NCI-H2196 (cell line): Measurements from ENCODE around the gene SIL1.
"Not testable (repeated sequence)": the region's sequence is repeated elsewhere in the genome, so short reads cannot be mapped to it uniquely, and the experiment has no call there.

Experiments
- DNase-seq: peaks from one replicate; lab custom pipeline; 2025; ENCODE audit not compliant: unreplicated experiment; lab: John Stamatoyannopoulos, UW

Gene SIL1

DNA sequence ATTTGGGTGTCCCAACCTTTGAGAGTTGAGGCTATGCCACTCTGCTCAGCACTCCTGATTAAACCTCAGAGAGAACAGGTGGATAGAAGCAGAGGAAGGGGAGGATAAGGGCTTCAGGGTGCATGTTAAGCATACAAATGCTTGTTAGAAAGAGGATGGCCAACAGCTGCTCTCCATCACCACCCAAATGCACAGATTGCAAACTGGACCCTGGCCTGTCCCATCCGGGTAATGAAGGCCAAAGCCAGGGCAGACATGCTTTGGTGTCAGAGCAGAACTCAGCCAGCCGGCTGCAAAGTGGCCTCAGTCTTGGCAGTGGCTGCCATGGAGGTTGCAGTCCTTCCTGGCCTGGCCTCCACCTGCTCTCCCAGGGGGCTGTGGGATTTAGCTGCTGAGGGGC lies 84.3 kb downstream of the SIL1 start:
- no peak for DNase-seq

DNA sequence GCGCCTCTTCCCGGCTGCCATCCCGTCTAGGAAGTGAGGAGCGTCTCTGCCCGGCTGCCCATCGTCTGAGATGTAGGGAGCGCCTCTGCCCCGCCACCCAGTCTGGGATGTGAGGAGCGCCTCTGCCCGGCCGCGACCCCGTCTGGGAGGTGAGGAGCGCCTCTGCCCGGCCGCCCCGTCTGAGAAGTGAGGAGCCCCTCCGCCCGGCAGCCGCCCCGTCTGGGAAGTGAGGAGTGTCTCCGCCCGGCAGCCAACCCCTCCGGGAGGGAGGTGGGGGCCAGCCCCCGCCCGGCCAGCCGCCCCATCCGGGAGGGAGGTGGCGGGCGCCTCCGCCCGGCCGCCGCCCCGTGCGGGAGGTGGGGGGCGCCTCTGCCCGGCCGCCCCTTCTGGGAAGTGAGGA lies 85.8 kb downstream of the SIL1 start:
- DNase-seq = not testable (repeated sequence)

DNA sequence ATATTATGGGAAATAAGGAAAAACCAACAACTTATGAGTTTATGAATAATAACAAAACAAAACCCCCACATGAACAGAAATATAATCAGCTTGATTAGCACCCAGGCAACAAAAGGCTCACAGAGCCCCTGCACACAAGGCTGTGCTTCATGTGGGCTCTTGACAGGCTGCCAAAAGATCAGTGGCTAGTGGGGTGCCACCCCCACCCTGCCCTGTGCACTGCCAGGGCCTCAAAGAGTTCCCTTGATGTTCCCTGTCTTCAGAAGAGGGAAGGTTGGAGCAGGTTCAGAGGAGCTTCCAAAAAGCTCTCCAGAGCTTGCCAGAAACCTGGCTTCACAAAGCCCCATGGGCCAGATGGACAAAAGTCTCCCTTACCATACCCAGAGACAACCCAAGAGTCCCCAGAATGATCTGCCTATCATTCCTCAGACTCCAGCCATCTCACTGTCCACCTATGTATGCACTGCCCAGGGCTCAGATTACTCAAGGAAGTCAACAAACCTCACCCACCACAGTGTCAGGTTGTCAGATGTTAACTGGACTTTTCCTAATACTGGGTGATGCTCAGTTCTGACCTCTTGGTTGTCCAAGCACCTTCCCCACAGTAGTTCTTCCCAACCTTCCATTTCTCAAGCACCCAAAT lies 87.5 kb downstream of the SIL1 start:
- DNase-seq = no peak

DNA sequence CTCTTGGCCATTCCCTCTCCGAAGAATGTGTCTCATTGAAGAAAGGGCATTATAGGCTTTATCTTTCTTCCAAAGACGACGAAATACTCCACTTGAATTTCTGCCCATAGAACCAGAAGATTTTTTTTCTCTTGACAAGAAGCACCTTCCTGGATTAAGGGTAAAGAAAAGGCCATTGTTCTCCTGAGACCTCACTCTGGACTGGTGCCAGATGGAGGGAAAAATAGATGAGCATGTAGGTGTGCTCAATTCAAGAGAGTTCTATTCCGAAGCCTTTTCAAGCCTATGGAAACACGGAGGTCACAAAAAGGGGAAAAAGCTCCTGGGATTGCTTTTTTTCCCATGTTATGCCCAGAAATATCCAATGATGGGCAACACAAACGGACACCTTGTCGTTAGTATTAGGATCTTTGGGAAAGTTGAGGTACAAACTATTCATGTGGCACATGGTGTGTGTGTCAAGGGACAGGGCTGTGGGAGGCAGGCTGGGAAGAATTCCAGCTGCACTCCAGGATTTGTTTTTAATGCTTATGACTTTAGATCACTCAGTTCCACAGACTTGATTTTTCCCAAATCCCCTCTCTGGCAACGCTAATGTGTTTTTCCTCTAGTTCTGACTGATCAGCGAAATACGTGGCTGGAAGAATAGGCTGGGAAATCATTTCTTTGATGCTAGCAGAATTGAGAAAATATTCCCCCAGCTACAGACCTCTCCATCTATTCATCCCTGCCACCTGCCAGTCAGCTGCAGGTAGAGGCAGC lies 89.9 kb downstream of the SIL1 start:
- no peak for DNase-seq

DNA sequence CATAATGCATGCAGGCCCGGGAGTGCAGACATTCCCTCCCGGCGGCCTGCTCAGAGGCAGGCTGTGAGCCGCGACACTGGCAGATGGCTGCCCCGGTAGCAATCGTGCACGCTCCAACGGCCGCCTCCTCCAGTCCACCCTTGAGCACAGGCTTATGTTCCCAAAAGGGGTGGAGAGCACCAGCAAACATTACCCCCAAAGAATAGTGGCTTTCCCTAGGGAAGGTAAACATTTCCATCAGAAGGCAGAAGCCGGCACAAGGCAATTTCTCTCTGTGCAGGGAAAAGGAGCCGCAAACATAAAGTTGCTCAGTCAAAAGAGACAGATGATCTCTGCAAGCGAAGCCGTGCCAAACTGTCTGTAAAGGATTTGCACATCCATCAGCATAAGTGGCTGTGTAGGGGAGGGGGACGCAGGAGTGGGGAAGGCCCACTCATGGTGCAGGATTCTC lies 92.5 kb downstream of the SIL1 start:
- no peak for DNase-seq

DNA sequence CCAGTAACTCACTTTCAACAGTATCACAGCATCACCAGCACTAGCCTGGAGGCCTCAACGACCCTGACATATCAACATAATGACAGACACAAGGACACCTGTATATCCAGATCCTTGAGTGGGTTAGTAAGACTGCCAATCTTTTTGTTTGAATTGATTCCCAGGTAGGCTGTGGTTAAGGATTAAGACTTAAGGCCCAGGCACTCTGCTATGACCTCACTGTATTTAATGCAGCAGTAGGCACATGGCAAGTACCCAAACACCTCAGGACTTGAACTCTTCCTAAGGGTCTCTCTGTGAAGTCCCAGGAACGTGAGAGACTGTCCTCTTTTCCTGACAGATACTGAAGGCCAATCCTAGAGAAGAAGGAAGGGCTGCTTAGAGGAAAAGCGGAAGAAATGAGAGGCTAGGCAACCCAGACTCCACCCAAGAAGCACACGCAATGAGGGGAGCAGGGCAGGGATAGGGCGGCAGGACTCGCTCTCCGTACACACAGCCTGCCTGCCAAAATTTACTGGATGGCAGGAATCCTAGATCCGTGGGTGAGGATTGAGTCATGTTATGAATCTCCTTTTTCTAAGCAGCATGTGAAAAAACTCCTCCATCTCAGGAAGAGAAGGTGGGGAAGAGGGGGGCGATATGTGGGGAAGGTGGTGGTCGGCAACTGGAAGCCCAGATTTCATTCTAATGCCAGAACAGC lies 93.4 kb downstream of the SIL1 start:
- no peak for DNase-seq

DNA sequence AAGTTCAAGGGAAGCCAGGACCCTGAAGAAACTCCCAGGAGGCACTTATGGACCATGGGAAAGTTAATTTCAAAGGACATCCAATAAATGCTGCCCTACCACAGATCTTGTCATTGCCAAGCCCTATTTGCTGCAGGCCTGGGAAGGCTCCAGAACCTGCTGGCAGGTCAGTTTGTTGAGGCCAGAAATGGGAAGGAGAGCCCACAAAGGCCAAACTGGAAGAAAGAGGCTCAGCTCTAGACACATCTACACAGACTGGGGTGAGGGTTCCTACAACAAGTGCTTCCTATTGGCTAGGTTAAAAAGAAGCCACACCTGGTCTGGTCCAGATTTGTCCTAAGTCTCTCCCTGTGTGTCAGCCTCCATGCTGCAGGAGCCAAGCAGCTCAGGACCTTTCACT lies 94.4 kb downstream of the SIL1 start:
- DNase-seq = no peak

DNA sequence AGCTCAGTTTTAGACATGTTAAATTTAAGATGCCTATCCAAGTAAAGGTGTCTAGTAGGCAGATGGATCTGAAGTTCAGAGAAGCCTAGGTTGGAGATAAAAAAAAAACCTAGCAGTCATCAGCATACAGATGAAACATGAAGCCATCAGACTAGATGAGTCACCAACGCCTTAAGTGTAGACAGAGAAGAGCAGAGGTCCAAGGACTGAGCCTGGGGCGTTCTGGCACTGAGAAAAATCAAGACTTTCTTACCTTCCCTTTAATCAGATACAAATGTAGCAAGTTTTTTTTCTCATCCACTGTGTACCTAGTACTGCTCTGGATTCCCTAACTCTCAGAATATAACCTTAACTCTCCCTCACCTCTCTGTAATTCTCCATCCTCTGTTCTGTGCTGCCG lies 97.3 kb downstream of the SIL1 start:
- peak; percentile 24 for DNase-seq

DNA sequence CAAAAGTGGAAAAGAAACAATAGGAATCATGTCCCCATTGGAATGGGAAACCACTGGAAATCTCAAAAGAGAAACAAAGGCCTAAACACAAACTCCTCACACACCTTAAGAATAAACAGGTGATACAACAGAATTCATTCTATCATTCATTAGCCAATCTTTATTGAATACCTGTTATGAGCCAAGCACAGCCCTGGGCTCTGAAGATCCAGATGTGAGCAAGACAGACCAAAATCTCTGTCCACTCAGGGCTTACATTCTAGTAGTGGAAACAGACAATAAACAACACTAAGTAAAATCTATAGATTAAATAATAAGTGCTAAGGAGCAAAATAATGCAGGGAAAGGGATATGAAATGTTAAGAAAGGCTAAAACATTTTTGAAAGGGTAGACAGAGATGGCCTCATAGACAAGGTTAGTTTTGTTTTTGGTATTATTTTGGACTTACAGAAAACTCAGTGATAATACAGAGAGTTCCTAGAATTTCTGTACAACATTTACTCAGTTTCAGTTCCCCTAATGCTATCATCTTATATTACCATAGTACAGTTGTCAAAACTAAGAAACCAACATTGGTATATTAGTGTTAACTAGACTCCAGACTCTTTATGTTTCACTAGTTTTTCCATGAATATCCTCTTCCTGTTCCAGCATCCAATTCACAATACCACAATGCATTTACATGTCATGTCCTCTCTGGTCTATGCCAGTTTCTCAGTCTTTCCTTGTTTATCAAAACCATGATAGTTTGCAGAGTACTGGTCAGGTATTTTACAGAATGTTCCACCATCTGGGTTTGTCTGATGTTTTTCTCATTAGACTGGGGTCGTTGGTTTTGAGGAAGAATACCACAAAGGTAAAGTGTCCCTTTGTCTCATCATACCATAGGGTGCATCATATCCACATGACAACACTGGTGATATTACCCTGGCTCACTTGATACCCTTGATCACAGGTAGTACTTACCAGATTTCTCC lies 103.7 kb downstream of the SIL1 start:
- no peak for DNase-seq

DNA sequence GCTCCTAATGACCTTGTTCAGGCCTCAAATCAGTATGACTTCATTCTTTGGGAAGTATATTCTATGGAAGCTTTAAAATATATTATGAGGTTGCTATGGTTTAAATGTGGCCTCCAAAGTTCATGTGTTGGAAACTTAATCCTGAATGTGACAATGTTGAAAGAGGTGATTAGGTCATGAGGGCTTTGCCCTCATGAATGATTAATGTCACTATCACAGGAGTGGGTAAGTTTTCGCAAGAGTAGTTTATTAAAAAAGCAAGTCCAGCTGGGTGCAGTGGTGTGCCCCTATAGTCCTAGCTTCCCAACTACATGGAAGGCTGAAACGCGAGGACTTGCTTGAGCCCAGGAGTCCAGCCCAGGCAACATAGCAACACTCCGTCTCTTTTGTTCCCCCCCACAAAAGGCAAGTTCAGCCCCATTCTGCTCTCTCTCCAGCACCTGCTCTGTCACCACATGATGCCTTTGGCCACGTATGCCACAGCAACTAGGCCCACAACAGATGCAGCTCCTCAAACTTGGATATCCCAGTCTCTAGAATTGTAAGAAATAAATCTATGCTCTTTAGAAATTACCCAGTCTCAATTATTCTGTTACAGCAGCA lies 105.3 kb downstream of the SIL1 start:
- no peak for DNase-seq

DNA sequence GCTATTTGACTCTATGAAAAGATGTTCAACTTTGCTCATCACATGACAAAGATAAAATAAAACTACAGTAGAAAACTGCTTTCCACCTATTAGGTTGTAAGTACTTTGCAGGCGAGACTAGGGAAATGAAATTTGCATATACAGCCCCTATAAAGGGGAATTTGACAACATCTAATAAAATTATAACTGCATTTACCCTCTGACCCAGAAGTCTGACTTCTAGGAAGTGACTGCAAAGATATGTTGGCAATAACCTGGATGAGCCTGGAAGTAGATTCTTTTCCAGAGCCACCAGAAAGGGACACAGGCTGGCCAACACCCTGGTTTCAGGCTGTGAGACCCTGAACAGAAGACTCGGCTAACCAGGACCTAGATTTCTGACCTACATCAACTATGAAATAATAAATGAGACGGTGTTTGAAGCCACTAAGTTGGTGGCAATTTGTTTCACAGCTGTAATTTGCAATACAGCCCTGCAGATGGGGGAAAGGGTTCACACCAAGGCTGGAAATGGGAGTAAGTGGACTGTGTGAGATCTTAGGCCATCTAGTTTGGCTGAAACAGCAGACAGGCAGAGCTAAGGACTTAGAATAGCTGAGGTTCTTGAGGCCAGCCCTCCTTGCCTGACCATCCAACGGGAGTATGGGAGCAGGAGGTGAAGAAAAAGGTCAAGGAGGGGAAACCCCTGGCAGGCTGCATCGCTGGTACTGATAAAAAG lies 106.6 kb downstream of the SIL1 start:
- no peak for DNase-seq

DNA sequence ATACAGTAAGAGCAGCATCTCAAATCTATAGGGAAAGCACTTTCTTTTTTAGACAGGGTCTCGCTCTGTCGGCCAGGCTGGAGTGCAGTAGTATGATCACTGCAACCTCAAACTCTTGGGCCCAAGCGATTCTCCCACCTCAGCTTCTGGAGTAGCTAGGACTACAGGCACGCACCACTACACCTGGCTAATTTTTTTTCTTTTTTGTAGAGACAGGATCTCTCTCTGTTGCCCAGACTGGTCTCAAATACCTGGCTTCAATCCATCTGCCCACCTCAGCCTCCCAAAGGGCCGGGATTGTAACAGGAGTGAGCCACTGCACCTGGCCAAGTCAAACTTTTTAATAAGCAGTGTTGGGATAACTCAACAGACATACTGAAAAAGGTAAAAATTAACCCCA lies 107.6 kb downstream of the SIL1 start:
- no peak for DNase-seq

DNA sequence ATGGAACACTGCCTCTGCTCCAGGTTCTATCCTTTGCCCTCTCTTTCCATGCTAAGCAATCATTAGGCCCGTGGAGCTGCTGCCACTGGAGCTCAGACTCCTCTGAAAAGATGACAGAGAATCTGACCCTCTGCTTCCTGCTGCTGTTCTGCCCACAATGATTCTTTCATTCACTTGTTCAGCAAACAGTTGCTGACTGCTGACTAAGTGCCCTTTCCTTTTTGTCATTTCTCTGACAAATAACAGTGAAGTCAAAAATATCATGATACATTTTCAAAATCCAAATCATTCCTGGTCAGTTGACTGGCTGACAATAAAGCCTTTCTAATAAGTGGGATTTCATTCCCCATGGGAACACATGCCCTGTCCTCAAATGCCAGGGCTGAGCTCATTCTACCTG lies 110.1 kb downstream of the SIL1 start:
- DNase-seq = no peak

DNA sequence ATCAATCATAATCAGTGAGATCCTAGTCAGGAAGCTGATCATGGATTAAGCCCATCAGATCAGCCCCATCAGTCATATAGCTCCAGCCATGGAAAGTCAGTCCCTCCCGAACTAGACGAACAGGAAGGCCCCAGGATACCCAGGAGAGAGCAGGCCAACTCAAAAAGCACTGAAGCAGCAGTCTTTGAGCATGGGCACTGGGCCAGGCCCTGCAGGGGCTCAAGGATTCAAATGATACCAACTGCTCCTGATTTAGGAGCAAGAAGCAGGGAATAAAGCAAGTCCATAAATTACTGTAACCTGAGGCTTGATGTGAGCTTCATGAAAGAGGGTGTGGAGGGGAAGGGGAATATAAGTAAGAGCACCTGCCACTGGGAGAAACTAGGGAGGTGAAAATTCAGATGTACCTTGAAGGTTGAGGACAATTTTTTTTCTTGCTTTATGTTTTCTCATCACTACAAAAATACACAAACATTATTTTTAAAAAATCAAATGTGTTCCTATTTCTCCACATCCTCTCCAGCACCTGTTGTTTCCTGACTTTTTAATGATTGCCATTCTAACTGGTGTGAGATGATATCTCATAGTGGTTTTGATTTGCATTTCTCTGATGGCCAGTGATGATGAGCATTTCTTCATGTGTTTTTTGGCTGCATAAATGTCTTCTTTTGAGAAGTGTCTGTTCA lies 115.2 kb downstream of the SIL1 start:
- no peak for DNase-seq

DNA sequence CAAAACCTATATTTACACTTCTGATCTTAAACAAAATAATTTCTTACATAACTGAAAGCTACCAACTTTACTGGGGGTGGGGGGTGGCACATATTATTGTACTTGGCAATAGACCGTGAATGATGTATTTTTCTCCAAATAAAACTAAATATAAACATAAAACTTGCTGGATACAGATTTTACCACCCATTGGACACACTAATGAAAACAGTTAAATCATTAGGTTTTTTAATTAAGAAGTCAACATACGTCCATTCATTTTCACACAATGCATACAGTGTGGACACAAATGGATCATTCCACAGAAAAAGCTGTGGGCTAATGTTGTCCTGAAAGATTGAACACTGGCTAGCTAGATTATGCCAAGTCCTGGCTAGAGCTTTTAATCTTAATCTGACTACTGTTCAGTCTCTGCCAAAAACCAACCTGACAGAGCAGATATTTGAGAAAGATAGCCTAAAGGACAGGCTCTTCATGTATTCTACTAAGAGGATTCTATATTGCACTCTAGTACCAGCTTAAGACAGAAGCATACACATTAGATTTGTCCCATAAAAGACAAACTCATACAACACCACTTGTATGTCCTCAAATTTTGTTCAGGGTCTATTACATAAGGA lies 118.1 kb downstream of the SIL1 start:
- DNase-seq = no peak

DNA sequence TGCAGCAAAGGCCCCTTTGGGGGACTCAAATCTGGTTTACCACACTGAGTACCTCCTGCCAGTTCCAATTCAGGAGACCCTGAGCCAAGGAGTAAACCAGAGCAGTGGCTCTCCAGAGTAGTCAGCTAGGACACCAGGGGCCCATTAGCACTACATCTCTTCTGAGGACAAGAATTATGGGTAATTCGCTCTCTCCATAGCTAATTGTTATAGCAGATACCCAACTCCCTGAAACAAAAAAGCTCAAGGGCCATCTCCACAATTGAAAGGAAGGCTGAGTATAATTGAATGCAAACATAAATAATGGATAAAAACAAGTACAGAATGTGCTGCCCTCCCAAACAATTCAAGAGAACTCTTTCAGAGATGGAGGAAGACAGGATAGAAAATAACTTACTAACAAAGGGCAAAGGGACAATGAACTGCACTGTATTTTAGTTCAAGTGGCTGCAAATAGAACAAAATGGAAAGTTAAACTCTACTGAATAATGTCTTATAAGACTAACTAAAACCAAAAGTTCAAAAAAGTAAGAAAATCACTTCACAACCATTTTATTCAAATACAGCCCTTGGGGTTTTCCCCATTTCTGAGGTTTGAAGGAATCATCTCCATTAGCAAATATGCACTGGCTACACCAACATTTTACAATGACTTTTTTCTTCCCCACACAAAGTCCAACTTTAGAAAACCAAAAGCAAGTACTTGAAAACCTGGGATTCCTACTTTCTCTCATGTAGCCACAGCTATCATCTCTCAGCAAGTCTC lies 118.8 kb downstream of the SIL1 start:
- DNase-seq = no peak

DNA sequence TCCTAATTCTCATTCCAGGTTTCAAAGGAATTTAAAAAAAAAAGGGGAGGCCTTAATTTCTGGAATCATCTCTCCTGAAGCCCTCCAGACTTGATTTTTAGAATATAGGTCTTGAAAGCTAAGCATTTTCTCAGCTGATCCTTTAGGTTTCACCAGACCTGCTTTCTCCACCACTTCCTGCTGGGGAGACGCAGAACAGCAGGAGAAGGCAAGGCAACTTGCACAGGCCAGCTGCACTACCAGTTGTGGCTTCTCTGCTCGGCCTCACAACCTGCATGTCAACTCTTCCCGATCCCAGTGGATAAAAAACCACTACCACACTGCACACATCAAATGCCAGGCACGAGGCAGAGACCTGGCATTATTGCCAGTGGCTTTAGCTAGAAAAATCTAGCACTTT lies 119.8 kb downstream of the SIL1 start:
- no peak for DNase-seq

DNA sequence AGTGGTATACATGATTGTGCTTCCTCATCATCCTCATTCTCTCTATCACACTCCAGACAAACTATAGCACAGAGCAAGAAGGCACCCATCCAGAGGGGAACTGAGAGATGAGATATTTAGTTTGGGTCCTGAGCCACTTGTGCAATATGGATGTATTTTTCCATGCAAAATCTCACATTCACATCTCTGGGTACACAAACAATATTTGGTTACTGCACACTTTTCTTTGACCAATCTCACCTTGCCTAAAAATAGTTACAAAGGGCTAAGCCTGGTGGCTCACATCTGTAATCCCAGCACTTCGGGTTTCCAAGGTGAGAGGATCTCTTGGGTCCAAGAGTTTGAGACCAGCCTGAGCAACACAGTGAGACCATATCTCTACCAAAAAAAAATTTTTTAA lies 120.3 kb downstream of the SIL1 start:
- DNase-seq = no peak
